HG03108 (cell line): Measurements from ENCODE around the gene ROPN1L.
A peak's percentile ranks its signal among the peaks of the same experiment; 100 is the strongest.
"Not testable (repeated sequence)": the region's sequence is repeated elsewhere in the genome, so short reads cannot be mapped to it uniquely, and the experiment has no call there.

Experiments used
- ATAC-seq: cut with Tn5 transposase; IDR thresholded peaks from one replicate; pipeline ENCODE4 v1.9.1; 2021; ENCODE audit warnings: moderate library complexity; ENCODE audit not compliant: unreplicated experiment

The ROPN1L gene

DNA sequence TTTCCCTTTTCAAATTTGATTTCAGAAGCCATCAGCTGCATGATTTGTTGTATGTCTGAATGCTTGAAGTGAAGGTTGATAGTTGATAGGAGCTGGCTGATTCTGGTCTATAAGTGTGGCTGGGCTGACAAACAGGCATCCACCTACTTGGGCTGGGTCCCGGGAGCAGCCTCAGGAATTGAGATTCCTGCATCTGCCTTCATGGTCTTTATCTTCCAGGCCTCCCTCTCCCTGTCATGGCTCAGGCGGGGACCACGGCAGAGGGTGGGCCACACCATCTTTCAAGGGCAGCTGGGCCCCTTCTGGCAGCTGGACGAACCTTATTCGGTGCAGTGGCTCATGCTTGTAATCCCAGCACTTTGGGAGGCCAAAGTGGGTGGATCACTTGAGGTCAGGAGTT is 55.9 kb downstream of the ROPN1L start:
- ATAC-seq, result no peak

DNA sequence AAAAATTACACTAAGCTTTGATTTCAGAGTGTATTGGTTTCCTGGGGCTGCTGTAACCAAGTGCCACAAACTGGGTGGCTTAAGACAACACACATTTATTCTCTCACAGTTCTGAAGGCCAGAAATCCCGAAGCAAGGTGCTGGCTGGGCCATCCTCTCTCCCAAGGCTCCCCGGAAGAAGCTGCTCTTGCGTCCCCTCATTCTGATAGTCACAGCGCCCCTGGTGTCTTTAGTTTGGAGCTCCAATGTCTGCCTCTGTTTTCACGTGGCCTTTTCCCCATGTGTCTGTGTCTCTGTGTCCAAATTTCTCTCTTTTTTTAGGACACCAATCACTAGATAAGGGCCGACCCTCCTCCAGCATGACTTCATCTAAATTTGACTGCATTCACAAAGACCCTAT is 56.7 kb downstream of the ROPN1L start:
- no peak for ATAC-seq

DNA sequence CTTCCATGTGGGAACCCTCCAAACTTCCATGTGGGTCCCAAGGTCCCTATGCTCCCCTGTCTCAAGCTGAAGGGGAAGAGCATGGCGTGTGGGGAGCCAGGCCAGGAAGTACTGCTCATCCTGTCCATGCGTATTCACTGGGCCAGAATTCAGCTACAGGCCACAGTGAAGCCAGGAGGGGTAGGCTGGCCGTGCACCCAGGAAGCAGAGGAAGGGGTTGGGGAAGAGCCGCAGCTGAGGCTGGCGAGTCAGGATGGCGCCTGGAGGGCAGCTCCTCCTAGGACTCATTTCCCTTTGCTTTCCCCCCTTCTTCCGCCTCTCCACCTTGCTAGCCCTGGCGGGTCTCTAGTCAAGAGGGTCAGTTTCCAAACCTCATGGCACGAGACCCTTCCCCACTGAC is 57.4 kb downstream of the ROPN1L start:
- no peak for ATAC-seq

DNA sequence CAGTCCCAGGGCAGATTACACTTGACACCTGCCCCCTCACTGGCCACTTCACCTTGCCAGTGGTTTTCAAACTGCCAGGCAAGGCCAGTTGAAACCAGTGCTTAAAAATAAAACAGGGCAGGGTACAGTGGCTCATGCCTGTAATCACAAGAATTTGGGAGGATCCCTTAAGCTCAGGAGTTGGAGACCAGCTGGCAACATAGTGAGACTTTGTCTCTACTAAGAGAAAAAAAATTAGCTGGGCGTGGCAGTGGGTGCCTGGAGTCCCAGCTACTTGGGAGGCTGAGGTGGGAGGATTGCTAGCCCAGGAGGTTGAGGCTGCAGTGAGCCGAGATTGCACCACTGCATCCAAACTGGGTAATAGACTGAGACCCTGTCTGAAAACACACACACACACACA is 58.1 kb downstream of the ROPN1L start:
- no peak for ATAC-seq

DNA sequence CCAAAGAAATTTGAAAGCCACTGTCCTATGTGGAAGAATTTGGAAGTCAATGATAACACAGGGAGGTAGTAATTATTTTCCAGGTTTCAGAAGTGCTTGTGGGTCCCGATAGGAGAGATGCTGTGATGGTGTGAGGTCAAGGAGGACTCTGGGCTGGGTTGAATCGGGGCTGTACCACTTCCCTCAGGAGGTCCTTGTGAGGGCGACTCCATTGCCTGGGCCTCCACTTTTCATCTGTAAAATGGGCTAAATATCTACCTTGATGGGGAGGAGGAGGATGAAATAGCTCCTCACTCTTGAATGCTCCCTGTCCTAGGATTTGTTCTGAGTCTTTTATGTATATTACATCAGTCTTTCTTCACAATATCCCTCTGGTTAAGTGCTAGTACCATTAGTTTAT is 59.0 kb downstream of the ROPN1L start:
- no peak for ATAC-seq

DNA sequence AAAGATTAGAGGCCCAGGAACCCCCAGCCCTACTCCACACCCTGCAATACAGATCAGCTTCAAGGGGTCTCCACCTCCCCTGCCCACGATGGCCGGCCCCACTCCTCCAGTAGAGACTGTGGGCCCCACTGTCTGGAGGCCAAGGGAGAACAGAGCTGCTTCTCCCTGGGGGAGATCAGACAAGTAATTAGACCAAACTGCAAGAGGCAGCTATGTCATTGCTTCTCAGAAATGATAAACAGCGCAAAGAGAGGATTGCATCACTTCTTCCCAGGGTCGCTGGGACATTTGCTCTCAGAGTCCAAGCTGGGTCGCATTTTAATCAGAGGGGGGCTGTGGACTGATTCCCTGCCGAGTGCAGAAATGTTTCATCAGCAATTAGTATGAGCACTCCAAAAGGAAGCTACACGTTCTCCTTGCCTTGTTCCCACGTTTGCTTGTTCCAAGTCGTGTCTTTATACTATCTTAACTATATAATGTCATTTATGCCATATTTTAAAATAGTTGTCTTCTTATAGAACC is 59.9 kb downstream of the ROPN1L start:
- ATAC-seq, result no peak

DNA sequence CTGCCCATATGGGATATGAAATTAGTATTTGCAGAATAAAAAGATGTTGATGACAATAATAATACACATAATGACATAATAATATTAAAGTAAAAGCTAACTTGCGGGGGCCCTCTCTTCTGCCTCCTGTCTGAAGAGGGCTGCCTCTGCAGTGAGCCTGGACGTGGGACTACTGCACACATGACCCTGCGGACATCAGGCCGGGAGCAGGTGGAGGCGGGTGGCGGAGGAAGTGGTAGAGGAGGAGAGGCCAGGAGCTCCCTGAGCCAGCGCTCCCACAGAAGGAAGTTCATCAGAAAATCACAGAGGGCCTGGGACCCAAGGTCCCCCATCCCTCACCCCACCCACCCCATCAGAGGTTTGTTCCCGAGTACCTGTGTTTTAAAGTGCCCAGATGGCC is 60.5 kb downstream of the ROPN1L start:
- no peak for ATAC-seq

DNA sequence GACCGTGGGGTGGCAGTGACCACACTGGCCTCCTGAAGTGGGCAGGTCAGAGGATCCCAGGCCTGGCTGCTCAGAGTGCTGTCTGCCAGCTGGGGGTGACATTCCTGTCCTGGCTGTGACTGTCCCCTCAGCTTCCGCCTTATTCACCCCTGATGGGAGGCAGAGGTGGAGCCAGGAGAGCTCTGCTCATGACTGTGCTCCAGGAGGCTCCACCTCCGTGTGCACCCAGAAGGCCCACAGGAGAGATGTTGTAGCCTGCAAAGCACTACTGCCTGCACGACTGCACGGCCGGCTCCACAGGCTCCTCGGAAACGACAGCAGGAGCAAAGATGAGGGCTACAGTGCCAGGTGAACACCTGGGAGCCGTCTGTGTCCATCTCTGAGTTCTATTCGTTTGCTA is 60.9 kb downstream of the ROPN1L start:
- no peak for ATAC-seq

DNA sequence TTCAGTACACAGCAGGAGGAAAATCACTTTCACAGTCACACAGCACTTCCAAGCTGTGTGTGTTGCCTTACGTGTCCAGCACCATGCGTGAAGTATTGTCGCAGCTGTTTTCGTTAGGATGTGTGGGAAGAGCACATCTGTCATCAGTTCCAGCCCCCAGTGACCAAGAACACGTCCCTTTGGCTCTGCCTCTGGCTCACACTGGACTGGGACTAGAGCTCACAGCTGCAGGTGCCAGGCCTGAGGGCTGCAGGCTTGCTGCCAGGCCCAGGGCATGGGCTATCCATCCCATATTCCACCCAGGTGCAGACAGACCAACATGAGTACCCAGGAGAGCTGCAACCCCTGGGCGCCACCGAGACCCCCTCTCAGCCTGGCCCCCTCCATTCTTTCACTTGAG is 61.6 kb downstream of the ROPN1L start:
- ATAC-seq, result no peak

DNA sequence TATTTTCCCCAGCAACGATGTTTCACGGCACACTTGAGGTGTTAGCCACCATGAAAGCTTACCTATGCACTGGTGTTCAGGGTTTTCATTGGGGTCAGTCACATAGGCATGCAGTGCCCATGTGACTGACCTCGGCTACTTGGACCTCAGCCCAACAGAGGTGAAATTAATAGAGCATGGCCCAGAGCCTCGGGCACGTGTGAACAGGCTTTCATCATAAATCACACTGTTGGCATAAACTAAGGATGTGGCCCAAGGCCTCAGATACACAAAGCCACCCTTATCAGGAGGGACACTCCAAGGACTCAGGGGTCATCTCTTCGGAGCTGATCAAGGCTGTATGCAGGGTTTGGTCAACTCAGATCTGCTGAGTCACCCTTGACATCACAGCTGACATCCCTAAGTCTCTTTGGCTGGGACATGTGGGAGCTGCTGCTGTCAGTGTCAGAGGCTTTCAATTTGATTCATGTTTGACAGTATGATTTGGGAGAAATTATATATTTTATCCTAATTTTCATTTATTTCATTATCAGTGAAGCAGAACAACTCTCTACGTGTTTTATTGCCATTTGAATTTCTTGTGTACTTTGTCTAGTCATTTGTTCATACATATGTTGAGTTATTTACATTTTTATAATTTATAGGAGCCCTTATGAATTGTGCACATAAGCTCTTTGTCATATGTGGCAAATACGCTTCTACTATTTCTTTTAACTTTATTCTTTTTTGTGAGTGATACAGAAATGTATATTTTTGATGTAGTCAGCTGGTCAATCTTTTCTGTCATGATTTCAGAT is 62.5 kb downstream of the ROPN1L start:
- ATAC-seq, result no peak

DNA sequence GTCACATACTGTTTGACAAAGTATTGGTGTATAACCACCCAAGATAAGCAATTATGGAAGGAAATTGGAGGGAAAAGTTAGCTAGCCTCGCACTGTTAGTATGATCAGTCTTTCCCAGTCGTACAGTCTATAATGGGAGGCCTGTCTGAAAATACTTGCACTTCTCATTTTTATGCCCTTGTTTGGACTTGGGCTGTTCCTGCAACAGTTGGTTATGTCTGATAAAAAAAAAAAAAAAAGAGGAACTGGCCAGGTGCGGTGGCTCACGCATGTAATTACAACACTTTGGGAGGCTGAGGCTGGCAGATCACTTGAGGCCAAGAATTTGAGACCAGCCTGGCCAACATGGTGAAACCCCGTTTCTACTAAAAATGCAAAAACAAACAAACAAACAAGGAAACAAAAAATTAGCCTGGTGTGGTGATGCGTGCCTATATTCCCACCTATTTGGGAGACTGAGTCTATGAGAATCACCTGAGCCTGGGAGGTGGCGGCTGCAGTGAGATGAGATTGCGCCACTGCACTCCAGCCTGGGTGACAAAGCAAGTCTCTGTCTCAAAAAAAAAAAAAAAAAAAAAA is 63.9 kb downstream of the ROPN1L start:
- peak; percentile 77 for ATAC-seq

DNA sequence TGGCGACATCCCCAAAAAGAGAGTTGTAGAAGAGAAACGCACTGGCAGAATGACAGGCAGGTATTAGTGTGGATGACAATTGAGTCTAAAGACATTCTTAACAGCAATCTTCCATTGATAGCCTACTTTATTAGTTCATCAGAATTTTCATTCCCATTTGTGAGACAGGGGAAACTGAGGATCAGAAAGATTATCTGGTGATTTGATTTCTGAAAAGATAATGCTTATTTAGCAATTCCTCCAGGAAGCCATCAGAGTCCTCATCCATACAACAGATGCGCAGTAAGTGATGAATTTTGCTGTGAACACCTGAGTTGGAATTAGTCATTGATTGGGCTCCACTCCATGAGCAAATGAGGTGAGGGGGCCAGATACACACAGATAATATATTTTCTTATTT is 64.9 kb downstream of the ROPN1L start:
- ATAC-seq, result no peak

DNA sequence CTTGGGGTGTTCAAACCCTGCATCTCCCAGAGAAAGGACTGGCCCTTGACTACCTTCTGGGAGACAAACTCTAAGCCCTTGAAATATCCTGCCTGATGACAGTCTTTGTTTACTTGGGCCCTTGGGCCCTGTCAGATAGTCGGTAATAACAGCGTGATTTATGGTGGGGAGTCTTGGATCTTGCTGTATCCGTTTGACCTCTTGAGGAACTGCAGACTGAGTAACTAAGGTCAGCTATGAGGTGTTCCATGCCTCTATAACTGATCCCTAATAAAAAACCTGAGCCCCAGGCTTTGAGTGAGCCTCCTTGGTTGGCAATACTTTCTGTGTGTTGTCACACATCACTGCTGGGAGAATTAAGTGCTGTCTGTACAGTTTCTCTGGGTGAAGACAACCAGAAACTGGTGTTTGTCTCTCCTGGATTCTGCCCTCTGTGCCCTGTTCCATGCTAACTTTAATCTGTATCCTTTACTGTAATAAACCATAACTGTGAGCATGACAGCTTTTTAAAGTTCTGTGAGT is 66.0 kb downstream of the ROPN1L start:
- ATAC-seq, result no peak

DNA sequence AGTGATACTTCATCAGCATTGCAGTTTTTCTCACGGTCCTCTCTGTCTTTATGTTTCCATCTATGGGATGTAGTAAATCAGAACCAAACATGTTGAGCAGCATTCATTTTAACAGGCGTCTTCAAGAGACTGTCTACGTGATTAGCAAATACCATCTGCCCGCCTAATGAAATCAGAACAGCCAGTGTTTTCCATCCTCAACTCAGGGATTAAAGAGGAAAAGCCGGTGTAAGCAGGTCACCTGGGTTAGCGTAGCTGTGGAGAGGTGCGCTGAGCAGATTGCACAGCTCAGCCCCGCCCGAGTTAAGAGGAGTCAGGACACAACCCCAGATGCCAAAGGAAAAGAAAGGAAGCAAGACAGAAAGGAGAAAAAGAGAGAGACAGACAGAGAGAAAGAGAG is 67.9 kb downstream of the ROPN1L start:
- no peak for ATAC-seq

DNA sequence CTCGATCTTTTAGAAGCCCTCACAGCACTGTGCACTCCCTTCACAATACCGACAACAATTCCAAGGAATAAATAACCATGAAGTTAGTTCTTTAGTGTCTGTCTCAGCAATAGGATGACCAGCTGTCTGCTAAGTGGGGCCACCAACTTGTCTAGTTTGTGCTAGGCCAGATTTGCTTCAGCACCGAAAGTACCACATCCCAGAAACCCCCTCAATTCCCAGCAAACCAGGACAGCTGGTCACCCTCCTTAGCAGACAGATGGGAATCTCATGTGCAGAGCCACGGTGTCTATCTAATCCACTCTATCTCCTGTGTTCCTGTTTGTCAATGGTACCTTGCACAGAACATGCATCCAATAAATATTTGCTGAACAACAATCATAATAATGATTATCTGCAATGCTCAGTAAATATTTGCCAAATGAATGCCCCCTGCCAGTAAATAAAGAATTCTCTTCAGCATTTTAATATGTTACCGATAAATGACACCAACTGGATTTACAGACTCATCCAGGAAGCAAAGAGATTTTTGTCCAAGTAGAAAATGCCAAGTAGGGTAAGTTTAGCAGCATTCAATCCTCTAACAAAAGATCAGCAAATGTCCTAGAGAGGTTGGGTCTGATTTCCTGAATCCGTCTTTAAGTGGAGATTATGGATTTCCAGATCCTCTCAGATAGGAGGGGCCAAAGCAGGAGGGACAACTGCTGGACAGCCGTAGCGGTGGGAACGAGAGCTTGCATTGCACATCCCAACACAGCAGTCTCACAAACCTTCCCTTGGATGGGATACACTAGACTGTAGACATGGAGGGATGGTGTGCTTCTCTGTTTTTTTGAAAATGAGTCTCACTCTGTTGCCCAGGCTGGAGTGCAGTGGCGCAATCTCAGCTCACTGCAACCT is 70.3 kb downstream of the ROPN1L start:
- no peak for ATAC-seq

DNA sequence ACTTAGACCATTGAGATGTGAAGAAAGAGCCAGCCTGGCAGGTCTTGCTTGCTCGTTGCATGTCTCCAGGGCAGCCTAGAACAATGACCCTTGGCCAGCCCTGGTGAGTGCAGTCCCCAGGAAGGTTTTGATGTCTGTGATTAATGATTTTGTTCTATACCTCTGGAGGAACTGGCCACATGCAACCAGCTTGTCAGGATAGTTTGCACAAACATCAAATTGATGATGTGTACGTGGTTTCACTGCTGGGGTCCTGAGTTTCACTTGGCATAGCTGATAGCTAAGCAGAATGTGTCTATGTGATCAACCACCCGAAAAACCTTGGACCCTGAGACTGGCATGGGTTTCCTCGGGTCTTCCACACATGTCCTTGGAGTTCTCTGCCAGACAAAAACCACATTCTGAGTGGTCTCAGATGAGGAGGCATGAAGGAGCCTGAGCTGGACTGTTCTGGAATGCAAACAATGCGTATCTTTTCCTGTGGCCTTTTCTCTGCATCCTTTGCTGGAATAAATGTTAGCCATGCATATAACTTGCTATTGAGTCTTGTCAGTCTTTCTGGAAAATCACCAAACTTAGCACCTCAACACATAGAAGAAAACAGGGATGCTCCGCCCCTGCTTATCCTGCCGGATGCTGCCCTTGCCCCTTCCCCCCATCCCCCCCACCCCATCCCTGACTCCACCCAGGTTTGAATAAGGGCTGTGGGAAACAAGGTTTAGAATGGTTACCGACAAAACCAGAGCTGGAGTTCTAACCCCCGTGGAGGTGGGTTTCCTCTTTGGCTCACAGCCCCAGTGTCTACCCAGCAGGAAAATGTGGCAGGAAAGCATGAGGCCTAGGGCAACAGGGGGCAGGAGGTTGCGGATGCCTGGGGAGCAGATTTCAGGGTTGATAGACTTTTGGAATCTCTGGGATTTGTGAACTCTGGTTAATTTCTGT is 72.1 kb downstream of the ROPN1L start:
- ATAC-seq, result no peak

DNA sequence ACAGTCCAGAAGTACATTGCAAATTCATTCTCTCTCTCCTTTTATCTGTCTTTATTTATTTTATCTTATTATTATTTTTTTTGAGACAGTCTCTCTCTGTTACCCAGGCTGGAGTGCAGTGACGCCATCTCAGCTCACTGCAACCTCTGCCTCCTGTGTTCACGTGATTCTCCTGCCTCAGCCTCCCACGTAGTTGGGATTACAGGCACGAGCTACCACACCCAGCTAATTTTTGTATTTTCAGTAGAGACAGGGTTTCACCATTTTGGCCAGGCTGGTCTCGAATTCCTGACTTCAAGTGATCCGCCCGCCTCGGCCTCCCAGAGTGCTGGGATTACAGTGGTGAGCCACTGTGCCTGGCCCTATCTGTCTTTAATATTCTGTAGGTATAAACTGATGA is 72.9 kb downstream of the ROPN1L start:
- not testable (repeated sequence) for ATAC-seq
